HK-2 (cell line): ENCODE data around the gene EML3.
"Not testable (repeated sequence)": the region's sequence is repeated elsewhere in the genome, so short reads cannot be mapped to it uniquely, and the experiment has no call there.

ENCODE experiments used
- DNase-seq: peaks from one replicate; pipeline ENCODE4 v3.0.0-alpha.2; 2018; ENCODE audit not compliant: unreplicated experiment

Gene EML3

GRCh38 chr11:62573006-62573591, 39.5 kb downstream of the EML3 start:
- DNase-seq, result no peak

GRCh38 chr11:62572431-62572830, 40.1 kb downstream of the EML3 start:
- DNase-seq, result no peak

GRCh38 chr11:62571493-62571892, 41.1 kb downstream of the EML3 start:
- not testable (repeated sequence) for DNase-seq

- not testable (repeated sequence) for DNase-seq
Observed at GRCh38 chr11:62570903-62571302, 41.7 kb downstream of the EML3 start.

GRCh38 chr11:62569611-62570010, 43.0 kb downstream of the EML3 start:
- DNase-seq, result no peak

- DNase-seq, result no peak
Observed at GRCh38 chr11:62567018-62567633, 45.4 kb downstream of the EML3 start.

- no peak for DNase-seq
Observed at GRCh38 chr11:62566247-62566646, 46.3 kb downstream of the EML3 start.

GRCh38 chr11:62565100-62565802, 47.3 kb downstream of the EML3 start:
- no peak for DNase-seq

GRCh38 chr11:62561677-62562230, 50.8 kb downstream of the EML3 start:
- not testable (repeated sequence) for DNase-seq

- peak; percentile 85 for DNase-seq
Observed at GRCh38 chr11:62560566-62561103, 51.9 kb downstream of the EML3 start.

- DNase-seq, result not testable (repeated sequence)
Observed at GRCh38 chr11:62559626-62560025, 52.9 kb downstream of the EML3 start.

- DNase-seq, result no peak
Observed at GRCh38 chr11:62559204-62559603, 53.4 kb downstream of the EML3 start.

GRCh38 chr11:62558669-62559068, 53.9 kb downstream of the EML3 start:
- DNase-seq, result no peak

- DNase-seq, result peak; percentile 37
Observed at GRCh38 chr11:62556875-62557631, 55.5 kb downstream of the EML3 start.

- peak; percentile 90 for DNase-seq
Observed at GRCh38 chr11:62556108-62556874, 56.3 kb downstream of the EML3 start.

GRCh38 chr11:62555464-62556107, 57.0 kb downstream of the EML3 start:
- no peak for DNase-seq

- DNase-seq, result no peak
Observed at GRCh38 chr11:62554387-62555167, 58.0 kb downstream of the EML3 start.

- DNase-seq, result peak; percentile 65
Observed at GRCh38 chr11:62553839-62554361, 58.7 kb downstream of the EML3 start.

GRCh38 chr11:62553080-62553838, 59.3 kb downstream of the EML3 start:
- DNase-seq, result peak; percentile 82
